Measurements from ENCODE around the gene COX19. TPM values are rescaled to one million over a fixed set of nuclear protein-coding genes. Genes with fewer than 3 reads are reported as not detected.

COX19 gene
- polyA plus RNA-seq, 1 donor (not counting 4 experiments of a cell fraction or from before 2014, with no cell fraction given), result 6.2 TPM

GRCh38 chr7:940599-941408, 34.5 kb downstream of the COX19 start:
- no peaks in the 10 kb centered on the region for H3K9me1 ChIP-seq (ENCODE audit: control insufficient read depth, extremely low read depth, insufficient read depth, low read length)
- no peaks in the 10 kb centered on the region for H3K9me3 ChIP-seq (ENCODE audit: control insufficient read depth, low read depth, low read length)
- peaks cover 13% of the 10 kb centered on the region for H3K4me1 ChIP-seq (ENCODE audit: control insufficient read depth, extremely low read depth, insufficient read depth, low read length)
- TF ChIP-seq CTCF (optimal IDR thresholded peaks at IDR 0.05 in 1 of 3, IDR thresholded peaks at IDR 0.05 in 1 of 3, conservative IDR thresholded peaks at IDR 0.05 in 1 of 3; ENCODE audit: extremely low read depth in 1 of 3, insufficient read depth in 2 of 3, low read length in 3 of 3), result no peak
- no peak for TF ChIP-seq EZH2 (IDR thresholded peaks at IDR 0.05; ENCODE audit: low read length)
- no peak for DNase-seq (ENCODE audit: low read depth, low spot score)
- H3K79me2 ChIP-seq (ENCODE audit: control insufficient read depth, insufficient read depth, low read length), result no peaks in the 10 kb centered on the region
- no peak overlapping the region for H2AFZ ChIP-seq (ENCODE audit: control insufficient read depth, low read length)
- dilution Hi-C loops (cut with MboI; ENCODE audit: extremely low pct_ligation_motif_present, low sequenced_read_pairs), result no loop called here
- no peak overlapping the region for H3K27ac ChIP-seq (ENCODE audit: control insufficient read depth, insufficient read depth, low read length)
- H4K20me1 ChIP-seq (ENCODE audit: control insufficient read depth, extremely low read depth, insufficient read depth, low read length), result no peaks in the 10 kb centered on the region
- H3K27me3 ChIP-seq (ENCODE audit: control insufficient read depth, extremely low read depth, insufficient read depth, low read length), result peaks cover 2% of the 10 kb centered on the region
- H3K4me2 ChIP-seq (ENCODE audit: control insufficient read depth, extremely low read depth, insufficient read depth, low read depth, low read length), result no peak overlapping the region
- no peak for FAIRE-seq
- no peak overlapping the region for H3K4me3 ChIP-seq (ENCODE audit: control insufficient read depth in 2 of 3, extremely low read depth in 1 of 3, insufficient read depth in 2 of 3, low read depth in 1 of 3, low read length in 3 of 3)
- no peaks in the 10 kb centered on the region for H3K36me3 ChIP-seq (ENCODE audit: control insufficient read depth in 2 of 2, extremely low read depth in 1 of 2, insufficient read depth in 2 of 2, low read length in 2 of 2)
- H3K9ac ChIP-seq (ENCODE audit: control insufficient read depth, extremely low read depth, insufficient read depth, low read length), result no peak overlapping the region

DNA sequence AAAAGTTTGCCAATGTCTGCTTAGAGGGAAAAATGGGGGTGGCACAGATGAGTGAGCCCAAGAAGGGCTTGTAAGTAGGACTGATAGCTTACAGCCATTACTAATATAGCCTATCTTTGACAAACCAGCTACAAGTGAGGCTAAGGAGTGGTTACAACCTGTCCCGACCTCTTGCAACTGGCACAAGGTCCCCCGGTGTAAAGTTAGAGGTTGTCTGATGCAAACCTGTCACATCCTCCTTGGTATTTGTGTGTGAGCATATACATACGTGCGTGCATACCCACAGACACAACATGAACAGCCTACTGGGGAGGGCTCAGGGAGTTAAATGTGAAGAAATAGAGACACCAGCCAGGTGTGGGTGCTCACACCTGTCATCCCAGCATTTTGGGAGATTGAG, 35.5 kb downstream of the COX19 start:
- no peaks in the 10 kb centered on the region for H3K36me3 ChIP-seq (ENCODE audit: control insufficient read depth in 2 of 2, extremely low read depth in 1 of 2, insufficient read depth in 2 of 2, low read length in 2 of 2)
- TF ChIP-seq CTCF (optimal IDR thresholded peaks at IDR 0.05 in 1 of 3, IDR thresholded peaks at IDR 0.05 in 1 of 3, conservative IDR thresholded peaks at IDR 0.05 in 1 of 3; ENCODE audit: extremely low read depth in 1 of 3, insufficient read depth in 2 of 3, low read length in 3 of 3), result no peak
- TF ChIP-seq EZH2 (IDR thresholded peaks at IDR 0.05; ENCODE audit: low read length), result no peak
- H3K27me3 ChIP-seq (ENCODE audit: control insufficient read depth, extremely low read depth, insufficient read depth, low read length), result peaks cover 2% of the 10 kb centered on the region
- no peaks in the 10 kb centered on the region for H3K79me2 ChIP-seq (ENCODE audit: control insufficient read depth, insufficient read depth, low read length)
- no peak overlapping the region for H3K9ac ChIP-seq (ENCODE audit: control insufficient read depth, extremely low read depth, insufficient read depth, low read length)
- no peak for DNase-seq (ENCODE audit: low read depth, low spot score)
- no peak overlapping the region for H3K27ac ChIP-seq (ENCODE audit: control insufficient read depth, insufficient read depth, low read length)
- H3K9me3 ChIP-seq (ENCODE audit: control insufficient read depth, low read depth, low read length), result no peaks in the 10 kb centered on the region
- no peak for FAIRE-seq
- dilution Hi-C loops (cut with MboI; ENCODE audit: extremely low pct_ligation_motif_present, low sequenced_read_pairs), result no loop called here
- H3K4me1 ChIP-seq (ENCODE audit: control insufficient read depth, extremely low read depth, insufficient read depth, low read length), result peaks cover 3% of the 10 kb centered on the region
- H3K4me3 ChIP-seq (ENCODE audit: control insufficient read depth in 2 of 3, extremely low read depth in 1 of 3, insufficient read depth in 2 of 3, low read depth in 1 of 3, low read length in 3 of 3), result no peak overlapping the region
- H4K20me1 ChIP-seq (ENCODE audit: control insufficient read depth, extremely low read depth, insufficient read depth, low read length), result no peaks in the 10 kb centered on the region
- H3K4me2 ChIP-seq (ENCODE audit: control insufficient read depth, extremely low read depth, insufficient read depth, low read depth, low read length), result no peak overlapping the region
- H3K9me1 ChIP-seq (ENCODE audit: control insufficient read depth, extremely low read depth, insufficient read depth, low read length), result no peaks in the 10 kb centered on the region
- no peak overlapping the region for H2AFZ ChIP-seq (ENCODE audit: control insufficient read depth, low read length)

All from keratinocyte (primary cell).